H1 (cell line): ENCODE data around the gene TBC1D9.

Source experiments
- CEBPB ChIP-seq: IDR thresholded peaks from 2 replicates; pipeline ENCODE4 v1.6.1; 2012; ENCODE audit warnings: low read depth, low read length
- POLR2A ChIP-seq, 2 experiments: IDR thresholded peaks; 1 replicate in 1 of 2; 2 replicates in 1 of 2; pipeline ENCODE4 v1.6.1; 2011; ENCODE audit warnings: low read depth in 2 of 2, low read length in 2 of 2, mild to moderate bottlenecking in 2 of 2; ENCODE audit errors: control extremely low read depth in 1 of 2
- SRF ChIP-seq: IDR thresholded peaks from 2 replicates; pipeline ENCODE4 v1.6.1; 2011; ENCODE audit warnings: mild to moderate bottlenecking, low read depth, low read length, moderate library complexity
- YY1 ChIP-seq: IDR thresholded peaks from 2 replicates; pipeline ENCODE4 v1.6.1; 2011; ENCODE audit warnings: low read depth, mild to moderate bottlenecking, low read length
- ZNF274 ChIP-seq: IDR thresholded peaks from 2 replicates; pipeline ENCODE4 v1.7.0; 2012; ENCODE audit warnings: low read length, borderline replicate concordance; ENCODE audit errors: extremely low read depth

DNA sequence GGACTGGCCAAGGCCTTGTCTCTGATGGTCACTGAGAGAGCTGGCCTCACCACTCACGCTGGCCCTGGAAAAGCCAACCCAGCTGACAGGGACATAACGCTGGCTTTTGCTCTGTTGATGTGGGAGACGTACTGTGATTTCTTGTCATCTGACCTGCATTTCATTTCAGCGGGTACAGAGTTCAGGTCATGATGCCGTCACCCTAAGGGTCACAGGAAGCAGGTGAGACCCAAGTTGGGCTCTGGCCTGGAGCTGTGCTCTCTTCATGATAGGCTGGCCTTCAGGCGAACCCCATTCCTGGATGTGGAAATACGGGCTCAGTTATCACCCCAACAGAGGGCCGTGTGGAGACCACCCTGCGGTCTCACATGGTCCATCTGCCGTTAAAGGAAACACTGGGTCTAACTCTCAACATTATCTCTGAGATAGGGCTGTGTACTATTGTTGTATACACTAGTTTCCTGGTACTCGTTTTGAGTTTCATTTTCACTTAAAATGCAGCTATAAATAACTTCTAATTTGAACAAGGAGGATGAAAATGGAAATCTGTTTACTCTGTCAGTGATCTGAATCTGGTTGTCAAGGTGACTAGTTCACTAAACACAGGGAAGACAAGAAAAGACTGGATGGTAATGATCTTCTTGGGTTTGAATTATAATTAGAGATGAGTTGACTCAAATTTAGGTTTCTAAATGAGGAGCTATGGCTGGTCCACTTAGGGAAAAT is 89.1 kb downstream of the TBC1D9 start:
- TF ChIP-seq SRF = no peak
- no peak for TF ChIP-seq CEBPB
- no peak for TF ChIP-seq POLR2A (IDR thresholded peaks at IDR 0.05; ENCODE audit: control extremely low read depth in 1 of 2, low read depth in 2 of 2, low read length in 2 of 2)
- TF ChIP-seq YY1 = no peak
- no peak for TF ChIP-seq ZNF274
